HG03558 (cell line): Measurements from ENCODE around the gene ZRANB1.

Experiments
- ATAC-seq: cut with Tn5 transposase; IDR thresholded peaks from one replicate; pipeline ENCODE4 v1.9.1; 2021; ENCODE audit warnings: moderate number of reproducible peaks; ENCODE audit not compliant: unreplicated experiment; ENCODE audit errors: extremely low read depth

The ZRANB1 gene

GRCh38 chr10:124992462-124993344 lies 50.8 kb downstream of the ZRANB1 start:
- no peak for ATAC-seq

- no peak for ATAC-seq
Observed at GRCh38 chr10:124993345-124993708, 51.4 kb downstream of the ZRANB1 start.

GRCh38 chr10:124993736-124994451 lies 52.0 kb downstream of the ZRANB1 start:
- ATAC-seq = no peak

GRCh38 chr10:124994573-124995473 lies 52.9 kb downstream of the ZRANB1 start:
- ATAC-seq = no peak

- ATAC-seq = no peak
Observed at GRCh38 chr10:124995605-124996004, 53.7 kb downstream of the ZRANB1 start.

GRCh38 chr10:124996127-124996853 lies 54.4 kb downstream of the ZRANB1 start:
- no peak for ATAC-seq

GRCh38 chr10:124996854-124997215 lies 54.9 kb downstream of the ZRANB1 start:
- ATAC-seq = no peak

- ATAC-seq = no peak
Observed at GRCh38 chr10:124997306-124997705, 55.4 kb downstream of the ZRANB1 start.

- no peak for ATAC-seq
Observed at GRCh38 chr10:124997771-124998623, 56.1 kb downstream of the ZRANB1 start.

- ATAC-seq = no peak
Observed at GRCh38 chr10:124998624-124999291, 56.8 kb downstream of the ZRANB1 start.

- no peak for ATAC-seq
Observed at GRCh38 chr10:124999433-125000365, 57.8 kb downstream of the ZRANB1 start.

GRCh38 chr10:125000366-125001312 lies 58.7 kb downstream of the ZRANB1 start:
- ATAC-seq = no peak

GRCh38 chr10:125001313-125002046 lies 59.6 kb downstream of the ZRANB1 start:
- ATAC-seq = no peak

GRCh38 chr10:125002047-125002422 lies 60.1 kb downstream of the ZRANB1 start:
- ATAC-seq = no peak

- no peak for ATAC-seq
Observed at GRCh38 chr10:125002423-125003145, 60.7 kb downstream of the ZRANB1 start.
